Activated CD4-positive, alpha-beta T cell treated with anti-CD3 and anti-CD28 coated beads for 1 hour (primary cell): ENCODE measurements around the gene JPH4.

ENCODE experiments used
- DNase-seq: peaks from one replicate; pipeline ENCODE4 v3.0.0-alpha.2; 2020

Gene JPH4

GRCh38 chr14:23561873-23562821 is 16.4 kb downstream of the JPH4 start:
- DNase-seq: no peak

- no peak for DNase-seq
These were observed 17.3 kb downstream of the JPH4 start for GRCh38 chr14:23561259-23561658.

DNA sequence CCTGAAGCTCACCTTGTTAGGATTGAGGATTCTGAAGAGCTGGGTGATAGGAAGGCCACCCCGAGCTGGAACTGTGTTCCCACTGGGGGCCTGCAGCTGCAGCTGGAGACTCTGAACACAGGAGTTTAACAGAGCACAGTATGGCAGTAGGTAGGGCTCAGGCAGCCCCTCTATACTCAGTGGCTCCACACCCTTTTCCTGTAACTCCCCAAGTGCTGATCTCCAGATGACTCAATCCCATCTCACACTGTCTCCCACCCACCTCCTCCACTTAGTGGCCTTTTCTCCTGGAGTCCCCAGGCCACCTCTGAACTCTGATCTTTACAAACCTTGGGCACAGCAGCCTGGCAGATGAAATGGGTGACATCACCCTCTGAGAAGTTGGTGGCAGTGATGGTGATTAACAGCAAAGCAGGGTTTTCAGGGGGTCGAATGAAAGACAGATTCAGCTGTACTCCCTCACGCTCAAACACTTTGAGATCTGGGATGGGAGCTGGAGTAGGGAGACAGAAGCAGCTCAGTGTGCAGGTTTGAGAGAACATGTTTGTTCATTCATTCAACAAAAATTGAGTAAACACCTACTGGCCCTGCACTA is 18.6 kb downstream of the JPH4 start:
- DNase-seq: no peak

- peak; percentile 48 for DNase-seq
These were observed 19.3 kb downstream of the JPH4 start for GRCh38 chr14:23559010-23559925.

- DNase-seq: no peak
These were observed 20.1 kb downstream of the JPH4 start for GRCh38 chr14:23558346-23559009.

DNA sequence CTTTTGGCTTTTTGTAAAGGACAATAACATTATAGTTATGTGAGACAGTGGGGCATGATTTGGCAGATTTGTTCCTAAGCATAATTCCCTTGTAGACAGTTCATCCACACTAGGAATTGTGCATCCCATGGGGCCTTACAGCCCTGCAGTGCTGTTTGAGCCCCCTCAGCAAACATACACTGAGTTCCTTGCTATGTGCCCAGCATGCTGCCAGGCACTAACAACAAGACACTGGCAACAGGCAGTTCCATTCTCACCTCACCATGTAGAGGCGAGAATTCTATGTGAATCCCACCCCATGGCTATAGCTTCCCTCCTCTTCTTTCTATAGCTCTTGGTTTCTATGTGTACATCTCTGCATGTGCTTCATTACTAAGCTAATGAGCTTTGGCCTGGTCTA is 20.6 kb downstream of the JPH4 start:
- no peak for DNase-seq

GRCh38 chr14:23557521-23557920 is 21.1 kb downstream of the JPH4 start:
- DNase-seq: no peak

GRCh38 chr14:23556700-23557440 is 21.7 kb downstream of the JPH4 start:
- DNase-seq: no peak

DNA sequence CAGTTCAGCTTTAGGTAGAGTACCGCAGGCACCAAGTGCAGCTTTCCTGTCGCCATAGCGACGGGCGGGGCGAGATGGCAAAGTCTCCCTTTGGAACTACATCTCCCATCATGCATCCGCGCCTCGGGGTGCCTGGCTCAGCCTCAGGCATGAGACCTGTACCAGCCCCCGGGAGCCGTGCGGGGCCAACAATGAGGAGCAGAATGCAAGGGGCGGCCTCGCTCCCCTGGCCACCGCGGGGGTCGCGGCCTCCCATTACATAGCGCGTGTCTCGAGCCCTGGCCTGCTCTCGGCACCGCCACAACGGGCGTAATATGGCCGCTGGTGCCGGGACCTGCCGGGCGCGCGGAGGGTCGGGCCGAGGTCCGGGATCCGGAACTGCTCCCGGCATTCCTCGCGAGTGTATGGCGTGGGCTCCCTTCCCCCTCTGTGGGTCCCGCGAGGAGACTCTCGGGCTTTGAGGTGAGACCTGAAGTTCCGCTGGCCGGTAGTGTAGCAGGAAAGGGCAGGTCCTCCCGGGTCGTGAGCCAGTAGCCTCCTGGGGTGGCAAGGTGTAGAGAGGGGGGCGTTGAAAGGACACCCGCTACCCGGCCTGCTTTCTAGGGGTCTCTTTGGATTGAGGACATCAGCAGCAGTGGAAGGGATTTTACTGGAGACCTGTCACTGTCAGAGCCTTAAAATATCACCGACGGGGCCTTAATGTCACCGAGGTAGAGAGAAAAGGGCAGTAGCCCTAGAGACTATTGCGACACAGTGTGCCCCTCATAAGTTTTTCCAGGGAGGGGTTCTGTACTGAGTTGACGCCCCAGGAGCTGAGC is 22.5 kb downstream of the JPH4 start, which contains the start of gene THTPA:
Gene THTPA, plus strand, starts transcription at position 390 of the 818 bp plus-strand sequence. CDS start 487 bp downstream, outside the sequence.
- DNase-seq: peak; percentile 90

DNA sequence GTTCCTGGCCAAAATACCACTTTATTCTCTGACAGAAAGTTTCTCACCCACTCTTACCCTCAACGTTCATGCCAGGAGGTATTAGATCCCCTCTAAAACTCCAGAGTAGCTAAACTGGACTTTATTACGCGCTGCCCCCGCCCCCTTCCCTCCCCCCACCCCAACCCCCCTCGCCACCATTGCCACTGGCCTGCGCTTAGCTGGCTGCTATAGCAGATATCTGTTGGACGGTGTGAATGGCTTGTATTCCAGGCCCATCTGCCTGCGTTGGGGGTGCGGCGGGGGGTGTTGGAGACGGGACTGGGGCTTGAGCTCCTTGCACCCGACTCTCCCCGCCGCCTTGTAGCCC is 23.1 kb downstream of the JPH4 start:
- no peak for DNase-seq

- peak; percentile 64 for DNase-seq
These were observed 27.1 kb downstream of the JPH4 start, which contains the start of gene ZFHX2 for GRCh38 chr14:23551266-23552028. Gene ZFHX2, minus strand, starts transcription at chr14:23551765. Its CDS starts 16,440 bp downstream, at chr14:23535325.

GRCh38 chr14:23550812-23551265 is 27.8 kb downstream of the JPH4 start:
- no peak for DNase-seq

GRCh38 chr14:23550131-23550811 is 28.3 kb downstream of the JPH4 start:
- no peak for DNase-seq

- DNase-seq: no peak
These were observed 30.0 kb downstream of the JPH4 start for GRCh38 chr14:23548351-23549318.

- DNase-seq: no peak
These were observed 30.7 kb downstream of the JPH4 start for GRCh38 chr14:23547924-23548323.

DNA sequence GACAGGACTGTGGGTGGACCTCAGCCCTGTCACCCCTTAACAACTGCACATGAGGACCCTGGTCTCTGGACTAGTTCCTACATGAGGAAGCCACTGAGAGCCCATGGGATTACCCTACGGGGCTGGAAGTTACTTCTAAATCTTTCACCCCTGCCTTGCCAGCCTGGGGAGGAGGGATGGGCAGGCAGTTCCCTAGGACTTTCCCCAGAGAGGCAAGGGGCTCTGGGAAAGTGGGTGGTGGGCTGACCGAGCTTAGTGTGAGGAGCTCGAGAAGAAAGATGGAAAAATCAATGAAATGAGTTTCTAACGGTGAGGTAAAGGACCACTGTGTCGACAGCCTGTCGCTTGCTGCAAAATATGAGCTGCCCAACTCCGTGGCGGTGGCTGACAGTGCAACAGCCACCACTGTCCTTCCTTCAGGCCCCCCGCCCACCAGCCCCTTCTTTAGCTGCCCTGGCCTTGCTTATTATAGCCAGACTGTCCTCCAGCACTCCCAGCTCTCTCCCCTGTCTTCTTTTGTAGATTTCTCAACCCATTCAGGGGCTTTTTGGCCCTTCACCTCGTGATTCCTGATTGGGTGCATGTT is 32.0 kb downstream of the JPH4 start:
- no peak for DNase-seq

GRCh38 chr14:23545740-23546365 is 32.7 kb downstream of the JPH4 start:
- no peak for DNase-seq
